NCI-H2107 treated with DMSO at 0.1 percent for 48 hours (cell line): ENCODE data around the gene ZNF543.
A peak's percentile ranks its signal among the peaks of the same experiment; 100 is the strongest.
"Not testable (repeated sequence)": the region's sequence is repeated elsewhere in the genome, so short reads cannot be mapped to it uniquely, and the experiment has no call there.

ENCODE experiments used
- DNase-seq: peaks from one replicate; lab custom pipeline; 2025; ENCODE audit not compliant: unreplicated experiment; lab: John Stamatoyannopoulos, UW

The ZNF543 gene

GRCh38 chr19:57319869-57320179 lies 448 bp upstream of the ZNF543 start:
- no peak for DNase-seq

GRCh38 chr19:57321116-57321515 lies 844 bp downstream of the ZNF543 start:
- no peak for DNase-seq

- DNase-seq = no peak
These were observed 1.5 kb downstream of the ZNF543 start for GRCh38 chr19:57321751-57322150.

DNA sequence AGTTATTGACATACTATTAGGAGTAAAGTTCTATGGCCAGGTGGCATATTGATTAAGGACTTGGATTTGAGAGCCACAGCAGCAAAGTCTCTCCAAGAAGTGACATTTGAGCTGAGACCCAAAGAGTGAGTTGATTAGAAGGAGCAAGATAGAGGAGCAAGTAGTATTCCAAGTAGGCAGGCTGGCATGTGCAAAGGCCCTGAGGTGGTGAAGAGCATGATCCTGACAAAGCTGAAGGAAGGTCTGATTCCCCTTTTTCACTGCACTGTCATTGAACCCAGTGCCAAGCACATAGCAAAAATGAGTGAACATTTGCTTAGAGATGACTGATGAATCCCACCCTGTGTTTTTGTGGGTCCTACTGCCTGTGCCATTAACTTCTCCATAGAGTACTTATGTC lies 4.7 kb downstream of the ZNF543 start:
- no peak for DNase-seq

DNA sequence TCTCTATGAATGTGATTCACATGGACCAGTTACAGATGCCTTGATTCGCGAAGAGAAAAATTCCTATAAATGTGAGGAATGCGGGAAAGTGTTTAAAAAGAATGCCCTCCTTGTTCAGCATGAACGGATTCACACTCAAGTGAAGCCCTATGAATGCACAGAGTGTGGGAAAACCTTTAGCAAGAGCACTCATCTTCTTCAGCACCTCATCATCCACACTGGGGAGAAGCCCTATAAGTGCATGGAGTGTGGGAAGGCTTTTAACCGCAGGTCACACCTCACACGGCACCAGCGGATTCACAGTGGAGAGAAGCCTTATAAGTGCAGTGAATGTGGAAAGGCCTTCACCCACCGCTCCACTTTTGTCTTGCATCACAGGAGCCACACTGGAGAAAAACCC lies 7.7 kb downstream of the ZNF543 start:
- no peak for DNase-seq

GRCh38 chr19:57334191-57334590 lies 13.9 kb downstream of the ZNF543 start:
- DNase-seq = no peak

DNA sequence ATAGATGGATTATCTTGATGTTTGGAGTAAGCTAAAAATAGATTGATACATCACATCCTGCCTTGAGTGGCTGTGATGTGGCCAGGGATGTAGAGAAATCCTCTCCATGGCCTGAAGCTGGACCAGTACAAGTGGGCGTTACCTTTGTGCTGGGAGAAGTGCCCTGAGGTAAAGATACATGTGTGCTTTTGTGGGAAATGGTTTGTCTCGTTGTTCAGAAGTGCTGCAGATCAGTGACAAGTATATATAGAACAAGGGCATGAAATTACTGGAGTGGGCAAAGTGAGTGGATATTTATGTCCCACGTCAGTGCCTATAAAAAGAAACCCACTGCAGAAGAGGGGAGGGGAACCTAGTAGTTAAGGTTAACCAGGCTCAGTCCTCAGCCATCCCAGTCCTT lies 18.6 kb downstream of the ZNF543 start:
- DNase-seq = no peak

DNA sequence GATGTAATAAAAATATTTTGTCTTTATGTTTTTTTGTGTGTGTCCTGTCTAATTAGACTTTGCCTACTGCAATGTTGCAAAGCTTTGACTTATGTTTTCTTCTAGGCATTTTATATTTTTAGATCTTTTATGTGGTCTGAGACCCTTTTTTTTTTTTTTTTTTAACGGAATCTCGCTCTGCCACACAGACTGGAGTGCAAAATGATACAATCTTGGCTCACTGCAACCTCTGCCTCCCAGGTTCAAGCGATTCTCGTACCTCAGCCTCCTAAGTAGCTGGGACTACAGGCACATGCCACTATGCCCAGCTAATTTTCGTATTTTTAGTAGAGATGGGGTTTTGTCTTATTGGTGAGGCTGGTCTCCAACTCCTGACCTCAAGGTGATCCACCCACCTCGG lies 22.3 kb downstream of the ZNF543 start:
- no peak for DNase-seq

DNA sequence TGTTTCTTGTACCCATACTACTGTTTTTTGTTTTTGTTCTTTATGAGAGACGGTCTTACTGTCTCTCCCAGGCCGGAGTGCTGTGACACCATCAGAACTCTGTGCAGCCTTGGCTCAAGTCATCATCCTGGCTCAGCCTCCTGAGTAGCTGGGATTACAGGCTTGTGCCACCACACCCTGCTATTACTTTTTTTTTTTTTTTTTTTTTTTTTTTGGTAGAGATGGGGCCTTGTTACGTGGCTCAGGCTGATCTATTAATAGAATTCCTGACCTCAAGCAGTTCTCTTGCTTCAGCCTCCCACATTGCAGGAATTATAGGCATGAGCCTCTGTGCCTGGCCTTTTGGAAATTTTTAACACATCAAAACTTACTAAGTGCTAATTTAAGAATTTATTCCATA lies 27.9 kb downstream of the ZNF543 start:
- DNase-seq = no peak

DNA sequence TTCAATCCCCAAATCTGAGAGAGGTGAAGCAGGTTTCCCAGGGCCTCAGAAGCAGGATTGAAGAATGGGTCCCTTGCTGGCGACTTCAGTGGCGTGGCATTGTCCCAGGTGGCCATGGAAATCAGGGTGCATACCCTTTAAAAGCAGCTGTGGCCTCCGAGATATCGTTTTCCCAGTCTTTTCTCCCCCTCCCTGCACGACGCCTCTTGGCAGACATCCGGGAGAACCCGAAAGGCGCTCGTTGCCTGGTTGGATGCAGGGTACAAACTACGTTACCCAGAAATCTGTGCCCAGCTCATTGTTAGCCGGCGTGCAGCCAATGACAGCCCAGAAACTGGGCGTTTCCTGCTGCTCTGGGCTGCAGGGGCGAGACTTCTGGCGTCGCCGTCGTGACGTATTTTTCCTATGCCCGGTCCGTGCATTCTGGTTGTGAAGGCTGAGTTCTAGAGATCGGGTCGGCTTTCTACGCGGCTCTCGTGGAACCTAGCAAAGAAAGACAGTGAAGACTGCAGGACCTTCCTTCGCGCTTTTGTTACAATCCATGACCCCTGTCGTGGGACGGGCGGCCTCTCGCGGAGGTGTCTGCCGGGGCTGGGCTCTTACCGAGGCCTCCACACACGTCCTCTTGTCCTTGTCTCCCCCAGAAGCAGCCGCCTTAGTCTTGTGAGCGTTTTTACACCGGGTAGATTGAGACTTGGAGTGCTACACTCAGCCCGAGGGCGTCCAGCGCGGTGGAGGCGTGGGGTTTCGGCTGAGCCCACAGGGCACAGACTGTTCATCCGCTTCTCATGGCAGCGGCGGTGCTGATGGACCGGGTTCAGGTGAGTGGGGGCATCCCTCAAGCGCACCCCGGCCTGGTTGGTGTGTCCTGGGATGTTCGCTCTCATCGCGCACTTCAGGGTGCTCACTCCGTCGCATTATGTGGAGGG lies 30.9 kb downstream of the ZNF543 start, which contains the start of gene ZNF304:
Gene ZNF304, plus strand, starts transcription at position 395 of the 929 bp plus-strand sequence. Its CDS starts 394 bp downstream, at position 789.
- DNase-seq = peak; percentile 91

DNA sequence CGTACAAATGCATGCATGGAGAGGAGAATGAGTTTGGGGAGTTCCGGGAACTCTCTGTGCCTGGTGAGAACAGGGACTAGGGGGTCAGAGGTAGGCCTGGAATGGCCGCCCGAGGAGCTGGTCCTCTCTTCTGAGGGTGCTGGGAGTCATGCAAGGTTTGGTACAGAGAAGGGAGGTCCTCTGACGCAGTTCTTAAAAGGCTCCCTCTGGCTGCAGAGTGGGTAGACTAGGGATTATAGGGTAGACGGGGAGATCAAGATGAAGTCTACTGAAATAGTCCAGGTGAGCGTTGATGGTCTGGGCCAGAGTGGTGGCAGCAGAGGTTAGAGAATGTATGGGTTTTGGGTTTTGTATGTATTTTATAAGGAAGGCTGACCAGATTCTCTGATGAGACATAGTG lies 31.6 kb downstream of the ZNF543 start:
- no peak for DNase-seq

DNA sequence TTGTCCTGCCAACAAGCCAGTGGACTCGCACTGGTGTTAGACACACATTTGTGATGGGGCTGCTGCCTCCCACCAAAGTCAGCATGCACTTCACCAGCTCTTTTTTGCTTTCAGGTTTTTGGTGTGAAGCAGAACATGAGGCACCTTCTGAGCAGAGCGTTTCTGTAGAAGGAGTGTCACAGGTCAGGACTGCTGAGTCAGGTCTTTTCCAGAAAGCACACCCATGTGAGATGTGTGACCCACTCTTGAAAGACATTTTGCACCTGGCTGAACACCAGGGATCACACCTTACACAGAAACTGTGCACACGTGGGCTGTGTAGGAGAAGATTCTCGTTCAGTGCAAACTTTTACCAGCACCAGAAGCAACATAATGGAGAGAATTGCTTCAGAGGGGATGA lies 35.6 kb downstream of the ZNF543 start:
- no peak for DNase-seq

- DNase-seq = no peak
These were observed 37.1 kb downstream of the ZNF543 start for GRCh38 chr19:57357406-57357805.

GRCh38 chr19:57359300-57359699 lies 39.0 kb downstream of the ZNF543 start:
- no peak for DNase-seq

- DNase-seq = no peak
These were observed 42.1 kb downstream of the ZNF543 start for GRCh38 chr19:57362419-57362818.

DNA sequence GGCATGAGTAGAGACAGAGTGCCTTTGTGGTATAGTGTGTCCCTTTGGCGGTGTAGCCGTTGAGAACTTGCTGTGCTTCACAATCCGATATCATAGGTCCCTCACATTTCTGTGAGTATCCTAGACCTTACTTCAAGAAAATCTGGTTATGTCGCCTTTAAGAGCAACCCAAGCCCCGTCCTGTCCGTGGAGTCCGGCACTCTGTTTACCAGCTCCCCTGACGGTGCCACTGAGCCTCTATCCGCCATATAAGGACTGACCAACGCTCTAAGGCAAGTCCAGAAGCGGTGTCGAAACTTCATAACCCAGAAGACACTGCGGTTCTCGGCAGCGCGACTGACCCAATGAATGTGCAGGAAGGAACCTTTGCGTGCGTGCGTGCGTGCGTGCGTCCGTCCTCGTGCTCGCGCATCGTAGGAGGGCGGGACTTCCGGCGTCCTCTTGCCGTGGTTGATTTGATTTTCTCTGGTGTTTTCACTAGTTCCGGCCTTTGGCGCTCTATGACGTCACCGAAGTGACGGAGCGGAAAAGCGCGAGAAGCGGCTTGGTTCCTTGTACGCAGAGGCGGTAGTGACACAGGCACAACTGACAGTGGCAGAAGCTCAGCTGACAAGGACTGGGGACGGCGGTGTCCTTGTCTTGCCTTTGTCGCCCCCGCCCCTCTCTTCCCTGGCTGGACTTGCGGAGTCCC lies 42.9 kb downstream of the ZNF543 start, which contains the start of the genes TRAPPC2B and ZNF547:
Gene TRAPPC2B, plus strand, starts transcription at position 555 of the 691 bp plus-strand sequence. CDS start 1,283 bp downstream, outside the sequence.
Gene ZNF547, plus strand, starts transcription at position 555 of the 691 bp plus-strand sequence. CDS start 5,005 bp downstream, outside the sequence.
- DNase-seq = peak; percentile 89

DNA sequence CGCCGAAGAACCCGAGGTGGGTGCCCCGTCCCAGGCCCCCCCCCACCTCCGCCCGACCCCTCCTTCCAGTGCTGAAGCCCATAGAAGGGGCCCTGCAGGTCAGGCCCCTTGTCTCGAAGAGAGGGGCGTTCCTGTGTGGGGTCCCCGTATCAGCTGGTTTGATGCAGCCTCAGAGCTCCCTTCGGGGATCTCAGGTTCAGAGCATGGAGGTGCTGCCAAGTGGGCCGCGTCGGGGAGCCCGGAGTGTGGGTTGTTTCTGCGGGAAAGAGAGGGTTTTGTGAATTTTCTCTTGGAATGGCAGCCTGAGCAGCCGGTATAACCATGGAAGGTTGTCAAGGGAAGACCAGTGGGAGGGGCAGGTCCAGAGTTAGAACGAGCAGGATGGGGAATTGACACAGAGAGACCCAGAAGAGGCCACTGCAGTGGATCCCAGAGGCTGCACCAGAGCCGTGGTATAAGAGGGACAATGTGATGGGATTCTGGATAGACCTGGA lies 43.5 kb downstream of the ZNF543 start:
- no peak for DNase-seq

DNA sequence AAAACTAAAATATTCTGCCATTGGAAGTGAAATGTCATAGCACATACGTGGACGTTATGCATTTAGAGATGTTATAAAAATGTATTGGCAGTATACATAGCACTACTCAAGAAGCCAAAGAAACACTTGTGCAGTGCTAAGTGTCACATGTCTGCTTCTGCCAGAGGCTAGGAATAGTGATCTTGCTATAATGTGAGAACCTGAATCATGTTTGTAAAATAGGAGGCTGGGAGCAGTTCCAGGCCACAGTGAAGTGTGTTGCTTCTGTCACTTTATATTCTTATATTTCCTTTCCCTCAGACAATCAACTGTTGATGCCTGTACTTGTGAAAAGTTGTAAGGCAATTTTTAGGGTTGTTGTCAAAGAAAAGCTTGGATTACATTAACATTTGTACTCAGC lies 46.5 kb downstream of the ZNF543 start:
- no peak for DNase-seq

DNA sequence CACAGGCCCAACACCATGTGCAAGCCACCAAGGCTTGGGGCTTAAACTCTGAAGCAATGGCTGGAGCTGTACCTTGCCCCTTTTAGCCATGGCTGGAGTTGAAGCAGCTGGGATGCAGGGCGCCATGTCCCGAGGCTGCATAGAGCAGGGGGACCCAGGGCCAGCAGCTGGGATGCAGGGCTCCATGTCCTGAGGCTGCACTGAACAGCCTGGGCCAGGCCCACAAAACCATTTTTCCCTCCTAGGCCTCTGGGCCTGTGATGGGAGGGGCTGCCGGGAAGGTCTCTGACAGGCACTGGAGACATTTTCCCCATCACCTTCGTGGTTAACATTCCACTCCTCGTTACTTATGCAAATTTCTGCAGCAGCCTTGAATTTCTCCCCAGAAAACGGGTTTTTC lies 53.9 kb downstream of the ZNF543 start:
- no peak for DNase-seq

- not testable (repeated sequence) for DNase-seq
These were observed 54.4 kb downstream of the ZNF543 start for GRCh38 chr19:57374647-57375046.

GRCh38 chr19:57376151-57376550 lies 55.9 kb downstream of the ZNF543 start:
- DNase-seq = no peak
